ENCODE results near the gene AUTS2.
"Not testable (repeated sequence)": the region's sequence is repeated elsewhere in the genome, so short reads cannot be mapped to it uniquely, and the experiment has no call there.

The AUTS2 gene

DNA sequence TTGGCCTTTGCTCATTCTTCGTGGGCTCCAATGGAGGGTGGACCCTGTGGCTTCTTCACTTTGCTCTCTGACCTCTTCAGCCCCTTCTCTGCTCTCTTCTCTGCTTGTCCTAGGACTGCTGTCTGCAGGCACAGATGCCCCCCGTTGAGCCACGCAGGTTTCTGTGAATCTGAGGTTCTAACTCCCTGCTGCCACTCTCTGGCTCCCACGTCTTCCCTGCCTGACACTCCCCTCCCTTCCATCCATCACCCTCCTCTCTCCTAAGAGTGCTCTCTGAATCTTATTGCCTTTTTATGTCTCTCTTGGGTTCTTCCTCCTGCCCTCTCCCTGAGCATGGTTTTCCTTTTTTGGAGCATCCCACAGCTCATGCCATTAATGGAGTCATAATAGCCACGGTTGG lies 1034.1 kb downstream of the AUTS2 start:
- DNase-seq = no peak

DNA sequence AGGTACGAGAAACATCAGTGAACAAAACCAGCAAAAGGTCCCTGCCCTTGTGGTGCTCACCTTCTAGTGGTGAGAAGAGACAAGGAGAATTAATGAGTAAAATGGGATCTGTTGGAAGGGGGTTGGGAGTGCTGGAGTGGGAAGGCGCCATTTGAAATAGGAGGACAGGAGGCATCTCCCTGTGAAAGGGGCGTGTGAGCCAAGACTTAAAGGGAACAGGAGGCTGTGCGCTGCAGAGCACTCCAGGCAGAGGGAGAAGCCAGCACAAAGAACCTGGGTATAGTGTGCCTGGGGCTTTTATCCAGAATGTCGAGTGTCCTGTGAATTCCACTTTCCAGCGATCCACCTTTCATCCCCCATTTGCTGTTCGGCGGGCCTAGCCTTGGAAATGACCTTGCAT lies 1035.8 kb downstream of the AUTS2 start:
- no peak for DNase-seq

DNA sequence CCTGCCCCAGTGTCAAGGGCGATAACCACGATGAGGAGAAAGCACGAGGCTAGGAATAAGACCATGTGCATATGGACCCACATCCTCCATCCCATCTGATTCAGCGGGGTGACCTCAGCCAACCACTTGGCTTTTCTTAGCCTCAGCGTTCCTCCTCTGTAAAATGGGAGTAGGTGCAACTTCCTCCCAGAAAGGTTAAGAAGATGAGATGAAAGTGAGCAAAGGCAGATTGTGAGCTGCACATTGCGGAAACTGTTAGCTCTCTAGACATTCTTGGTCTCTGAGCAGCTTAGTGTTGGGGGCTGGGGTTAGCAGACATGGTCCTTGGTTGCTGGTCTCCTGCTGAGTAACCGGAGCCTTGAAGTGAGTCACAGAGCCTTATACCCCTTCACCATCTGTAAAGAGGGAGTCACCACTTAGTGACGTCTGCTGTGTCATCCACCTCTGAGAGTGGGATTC lies 1036.4 kb downstream of the AUTS2 start:
- DNase-seq = no peak

DNA sequence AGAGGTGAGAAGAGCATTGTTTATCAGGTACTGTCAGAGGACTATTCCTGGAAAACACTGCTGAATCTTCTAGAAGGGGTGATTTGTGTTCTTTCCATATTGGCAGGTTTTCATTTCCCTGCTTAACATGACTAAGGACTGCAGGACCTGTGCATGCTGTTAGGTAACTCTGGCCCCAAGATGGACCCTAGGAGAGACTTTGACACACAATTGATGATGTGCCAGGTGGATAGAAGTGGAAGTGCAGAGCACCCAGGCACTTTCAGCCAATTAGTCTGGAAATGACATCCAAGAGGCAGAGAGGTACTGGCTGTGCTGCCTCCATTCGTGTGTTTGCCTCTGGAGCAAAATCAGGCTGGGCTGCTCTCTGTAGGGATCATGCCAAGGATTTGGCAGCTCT lies 1037.4 kb downstream of the AUTS2 start:
- no peak for DNase-seq

DNA sequence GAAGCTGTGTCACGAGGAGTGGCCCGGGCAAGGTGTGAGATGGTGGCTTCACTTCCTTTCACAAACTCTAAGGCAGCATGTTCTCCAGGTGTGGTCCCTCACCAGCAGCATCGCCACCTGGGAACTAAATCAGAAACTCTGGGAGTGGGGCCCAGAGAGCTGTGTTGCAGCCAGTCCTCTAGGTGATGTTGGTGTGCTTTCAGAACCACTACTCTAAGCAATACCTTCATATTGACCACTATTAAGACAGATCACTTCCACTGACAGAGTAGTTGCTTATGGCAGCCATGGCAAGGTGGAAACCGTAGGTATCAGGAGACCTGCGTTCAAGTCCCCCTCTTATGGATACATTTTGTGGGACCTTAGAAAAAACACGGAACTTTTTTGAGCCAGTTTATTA lies 1037.9 kb downstream of the AUTS2 start:
- DNase-seq = no peak

DNA sequence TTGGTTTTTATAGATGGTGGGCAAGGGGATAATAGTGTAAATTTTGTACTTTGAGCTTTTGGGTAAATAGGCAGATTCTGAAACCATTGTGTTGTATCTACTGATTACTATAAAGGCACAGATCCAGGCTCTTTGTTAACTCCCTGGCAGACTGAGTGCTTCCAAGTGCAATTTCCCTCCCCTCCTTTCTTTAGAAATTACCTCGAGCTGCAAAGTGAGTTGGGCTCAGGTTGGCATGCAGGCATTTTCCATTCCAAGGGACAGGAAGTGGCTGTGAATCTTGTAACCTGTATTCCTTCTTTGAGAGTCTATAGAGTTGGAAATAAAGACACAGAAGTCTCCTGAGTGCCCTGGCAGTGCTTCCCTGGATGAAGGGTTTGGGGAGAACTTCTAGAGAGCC lies 1039.5 kb downstream of the AUTS2 start:
- no peak for DNase-seq

DNA sequence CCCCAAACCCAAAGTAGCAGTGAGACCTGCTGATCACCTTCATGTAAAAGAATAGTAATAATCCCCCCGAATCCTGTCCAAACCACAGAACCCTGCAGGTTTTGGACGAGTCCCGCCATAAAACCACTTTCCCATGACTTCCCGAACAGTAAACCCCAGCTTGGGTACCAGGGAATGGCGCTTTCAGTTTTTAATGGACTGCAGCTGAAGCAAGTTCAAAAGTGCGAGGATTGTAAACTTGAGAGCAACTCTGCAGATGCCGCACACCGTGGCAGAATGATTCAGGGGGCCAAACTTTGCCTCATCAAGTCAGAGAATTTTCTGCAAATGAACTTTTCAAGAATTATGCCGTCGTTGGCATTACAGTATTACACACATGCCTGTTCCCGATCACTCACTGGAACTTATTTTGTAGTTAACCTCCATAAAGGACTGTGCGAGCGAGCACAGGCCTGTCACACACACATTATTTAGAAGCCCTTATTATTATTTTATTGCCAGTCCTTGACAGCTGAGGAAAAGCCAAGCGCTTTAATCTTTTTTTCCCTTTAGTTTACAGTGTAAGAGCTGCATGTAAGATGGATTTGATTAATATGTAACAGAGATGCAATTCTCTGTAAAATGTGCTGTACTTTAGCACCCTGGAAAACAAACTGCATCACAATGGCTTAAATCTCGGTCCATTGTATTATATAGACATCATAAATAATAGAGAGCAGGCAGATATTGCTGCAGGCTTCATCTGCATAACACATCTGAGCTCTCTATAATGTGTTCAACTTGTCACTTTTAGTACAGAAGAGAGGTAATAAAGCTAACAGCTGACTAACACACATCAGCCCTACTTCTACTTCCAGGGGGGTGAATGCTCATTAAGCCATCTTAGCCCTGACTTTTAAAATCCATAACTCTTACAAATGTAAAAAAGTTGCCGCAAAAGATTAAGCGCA lies 1040.2 kb downstream of the AUTS2 start:
- no peak for DNase-seq

DNA sequence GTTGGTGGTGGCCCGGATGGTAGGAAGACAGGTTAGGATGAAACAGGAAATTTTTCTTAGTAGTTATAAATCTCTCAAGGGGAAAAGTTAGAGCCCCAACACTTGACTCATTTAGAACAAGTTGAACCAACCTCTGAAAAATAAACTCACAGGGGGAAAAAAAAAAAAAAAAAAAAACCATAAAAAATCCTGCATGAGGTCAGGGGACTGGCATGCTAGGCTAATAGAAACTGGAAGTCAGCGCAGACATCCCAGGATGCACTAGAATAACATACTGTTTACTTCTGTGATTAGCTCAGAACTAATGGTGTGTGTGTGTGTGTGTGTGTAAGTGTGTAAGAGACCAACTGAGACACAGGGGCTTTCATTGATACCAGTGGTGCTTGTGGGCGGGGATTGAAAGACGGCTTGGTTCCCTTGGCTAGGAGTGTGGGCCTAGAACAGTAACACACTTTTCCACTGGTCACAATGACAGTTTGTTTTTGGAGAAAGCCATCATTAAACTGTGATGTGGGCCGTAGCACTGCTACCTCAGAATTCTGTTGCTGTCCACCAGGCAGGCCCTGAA lies 1042.1 kb downstream of the AUTS2 start:
- DNase-seq = no peak

DNA sequence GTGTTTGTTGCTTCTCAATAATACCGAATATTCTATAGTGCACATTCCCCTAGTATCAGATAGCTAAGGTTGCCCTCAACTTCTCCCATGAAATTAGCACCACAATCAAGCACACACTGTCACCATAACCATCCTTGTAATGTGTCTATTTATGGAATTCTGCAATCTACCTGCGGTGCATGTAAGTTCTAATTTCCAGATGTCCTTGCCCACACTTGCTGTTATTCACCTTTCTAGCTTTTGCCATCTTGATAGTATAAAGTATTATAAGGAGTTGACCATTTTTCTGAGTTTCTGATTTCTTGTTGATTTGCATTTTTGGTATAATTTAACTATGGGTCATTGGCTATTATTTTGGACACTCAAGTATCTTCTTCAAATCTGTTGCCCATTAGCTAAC lies 1043.6 kb downstream of the AUTS2 start:
- no peak for DNase-seq

DNA sequence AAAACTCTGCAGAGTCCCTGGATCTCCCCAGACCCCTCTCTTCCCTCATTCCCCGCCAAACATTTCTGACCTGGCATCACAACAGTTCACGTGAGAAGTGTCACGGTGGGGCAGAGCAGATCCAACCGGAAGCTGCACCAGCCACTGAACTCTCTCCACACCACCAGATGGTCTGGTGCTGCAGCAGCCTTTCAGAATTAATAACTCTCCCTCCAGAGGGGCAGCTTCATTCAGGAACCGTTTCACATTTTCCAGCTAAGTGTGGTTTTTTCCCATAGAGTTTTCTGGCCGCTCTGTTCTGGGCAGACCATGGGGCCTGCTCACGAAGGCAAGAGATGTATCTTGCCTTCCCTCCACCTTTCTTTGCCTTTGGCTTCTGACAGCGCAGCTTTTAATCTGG lies 1047.0 kb downstream of the AUTS2 start:
- no peak for DNase-seq

DNA sequence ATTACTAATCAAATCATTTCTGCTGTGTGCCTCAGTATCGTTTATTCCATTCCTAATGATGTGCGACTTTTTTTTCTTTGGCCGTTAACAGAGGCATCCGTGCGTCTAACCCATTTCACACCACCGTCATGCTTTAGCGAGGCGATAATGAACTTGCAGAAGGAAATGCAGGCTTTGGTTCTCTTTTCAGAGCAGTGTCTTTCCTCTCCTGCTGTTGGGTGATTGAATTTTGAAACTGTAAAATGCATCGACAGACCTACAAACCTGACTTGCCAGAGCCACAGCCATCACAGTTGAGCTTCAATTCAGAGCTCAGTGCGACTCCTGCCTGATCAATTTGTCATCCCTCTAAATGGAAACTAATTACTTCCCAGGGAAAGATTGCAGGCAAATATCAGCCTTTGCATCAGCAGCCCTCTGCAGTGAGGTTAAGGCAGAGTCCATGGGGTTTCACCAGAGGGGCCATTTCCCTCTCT lies 1047.6 kb downstream of the AUTS2 start:
- DNase-seq = no peak

DNA sequence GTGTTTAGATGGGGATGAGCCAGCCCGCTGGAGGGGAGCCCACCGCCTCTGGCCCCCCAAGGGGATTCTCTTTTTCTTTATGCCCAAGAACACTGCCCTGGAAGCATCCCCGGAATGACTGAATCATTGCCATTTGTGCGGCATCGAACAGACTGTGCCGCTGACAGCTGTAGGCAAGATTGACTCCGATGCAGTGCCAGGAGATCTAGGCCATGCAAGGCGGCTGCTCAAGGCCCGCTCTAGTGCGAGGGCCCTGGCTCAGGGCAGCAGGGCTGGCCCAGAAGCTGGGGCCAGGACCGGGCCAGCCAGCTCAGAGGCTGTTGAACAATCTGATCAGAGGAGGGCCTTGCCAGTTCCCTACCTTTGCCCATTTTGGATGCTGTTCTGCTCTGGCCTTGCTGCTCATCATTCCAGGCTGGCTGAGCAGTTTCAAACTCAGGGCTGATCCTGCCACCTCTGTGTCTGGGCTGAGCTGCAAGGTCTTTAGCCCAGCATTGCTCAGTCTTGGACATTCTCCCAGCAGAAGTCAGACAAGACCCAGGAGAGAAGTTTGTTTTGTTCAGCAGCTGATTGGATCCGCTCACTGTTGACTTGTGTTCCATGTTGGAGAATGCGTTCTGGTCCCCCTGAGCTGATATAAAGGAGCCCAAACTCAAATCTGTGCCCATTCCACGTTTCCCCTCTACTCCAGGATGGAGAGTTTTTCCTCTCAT lies 1048.4 kb downstream of the AUTS2 start:
- no peak for DNase-seq

DNA sequence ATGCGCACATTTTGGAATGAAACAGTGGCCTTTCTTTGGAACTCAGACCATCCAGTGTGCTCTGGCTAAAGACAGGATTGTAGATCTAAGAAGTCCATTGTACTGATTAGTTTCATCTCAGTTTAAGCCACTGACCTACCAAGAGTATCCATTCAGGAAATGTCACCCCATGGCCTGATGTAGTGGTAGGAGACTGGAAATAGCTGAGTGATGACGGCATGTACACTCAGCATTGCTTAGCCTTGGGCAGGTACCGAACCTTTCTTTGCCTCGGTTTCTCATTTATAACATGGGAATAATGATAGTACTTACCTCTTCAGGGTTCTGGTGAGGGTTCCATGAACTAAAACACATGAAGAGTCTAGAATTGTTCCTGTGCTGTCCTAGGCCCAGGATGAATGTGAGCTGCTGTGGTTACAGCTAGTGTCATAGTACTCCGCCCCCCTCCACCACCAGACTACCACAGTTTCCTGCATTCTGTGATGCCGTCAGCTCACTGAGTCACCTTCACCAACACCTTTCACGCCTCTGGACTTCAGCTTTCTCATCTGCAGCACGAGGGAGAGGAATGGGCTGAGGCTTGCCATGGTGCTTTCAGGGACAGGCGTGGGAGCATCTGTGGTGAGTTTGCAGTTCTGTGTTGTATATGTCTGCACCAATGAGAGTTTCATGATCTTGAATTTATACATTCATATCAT lies 1049.7 kb downstream of the AUTS2 start:
- DNase-seq = peak; percentile 60 to 72

DNA sequence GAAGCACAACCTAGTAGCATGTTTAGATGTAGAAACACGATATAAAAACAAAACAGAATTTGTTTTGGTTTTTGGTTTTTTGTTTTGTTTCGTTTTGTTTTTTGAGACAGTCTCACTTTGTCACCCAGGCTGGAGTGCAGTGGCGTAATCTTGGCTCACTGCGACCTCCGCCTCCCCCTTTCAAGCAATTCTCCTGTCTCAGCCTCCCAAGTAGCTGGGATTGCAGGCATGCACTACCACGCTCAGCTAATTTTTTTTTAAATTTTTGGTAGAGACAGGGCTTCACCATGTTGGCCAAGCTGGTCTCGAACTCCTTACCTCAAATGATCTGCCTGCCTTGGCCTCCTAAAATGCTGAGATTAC lies 1050.2 kb downstream of the AUTS2 start:
- DNase-seq = not testable (repeated sequence)

DNA sequence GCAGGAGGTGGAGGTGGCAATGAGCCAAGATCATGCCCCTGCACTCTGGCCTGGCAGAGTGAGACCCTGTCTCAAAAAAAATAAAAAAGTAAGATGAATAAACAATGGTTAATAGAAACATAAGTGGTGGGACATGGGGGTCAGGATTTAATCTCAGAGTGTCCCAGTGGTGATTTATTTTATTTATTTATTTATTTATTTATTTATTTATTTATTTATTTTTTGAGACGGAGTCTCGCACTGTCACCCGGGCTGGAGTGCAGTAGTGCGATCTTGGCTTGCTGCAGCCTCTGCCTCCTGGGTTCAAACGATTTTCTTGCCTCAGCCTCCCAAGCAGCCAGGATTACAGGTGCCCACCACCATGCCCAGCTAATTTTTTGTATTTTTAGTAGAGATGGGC lies 1051.0 kb downstream of the AUTS2 start:
- DNase-seq = no peak

DNA sequence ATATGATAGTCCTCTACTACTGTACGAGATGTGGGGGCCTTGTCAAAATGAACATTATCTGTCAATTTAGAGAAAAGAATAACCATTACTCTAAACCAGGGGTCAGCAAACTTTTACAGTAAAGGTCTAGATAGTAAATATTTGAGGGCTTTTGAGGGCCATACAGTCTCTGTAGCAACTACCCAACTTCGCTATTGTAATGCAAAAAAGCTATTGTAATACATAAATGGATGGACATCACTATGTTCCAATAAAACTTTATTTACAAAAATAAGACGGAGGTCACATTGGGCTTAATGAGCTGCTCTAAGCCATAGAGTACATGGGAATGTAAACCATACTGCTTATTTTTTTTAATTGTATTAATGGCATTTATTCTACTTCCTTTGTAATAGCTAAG lies 1055.9 kb downstream of the AUTS2 start:
- no peak for DNase-seq

DNA sequence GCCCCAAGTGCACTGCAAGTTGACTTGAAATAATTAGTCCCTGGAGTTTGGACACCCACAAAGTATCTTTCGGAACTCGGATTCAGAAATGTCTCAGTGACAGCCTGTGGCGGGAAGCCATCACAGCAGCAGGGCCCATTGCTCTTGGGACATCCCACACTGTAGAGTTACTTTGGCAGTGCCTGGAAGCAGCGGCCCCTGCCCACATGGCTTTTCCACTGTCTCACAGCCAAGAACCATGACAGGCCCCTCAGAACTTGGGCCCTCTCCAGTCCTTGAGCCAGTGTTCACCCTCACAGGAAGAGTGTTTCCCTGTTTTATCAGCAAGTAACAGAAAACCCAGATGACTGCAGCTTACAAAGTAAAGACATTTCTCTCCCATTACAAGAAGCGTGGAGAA lies 1056.7 kb downstream of the AUTS2 start:
- DNase-seq = no peak

DNA sequence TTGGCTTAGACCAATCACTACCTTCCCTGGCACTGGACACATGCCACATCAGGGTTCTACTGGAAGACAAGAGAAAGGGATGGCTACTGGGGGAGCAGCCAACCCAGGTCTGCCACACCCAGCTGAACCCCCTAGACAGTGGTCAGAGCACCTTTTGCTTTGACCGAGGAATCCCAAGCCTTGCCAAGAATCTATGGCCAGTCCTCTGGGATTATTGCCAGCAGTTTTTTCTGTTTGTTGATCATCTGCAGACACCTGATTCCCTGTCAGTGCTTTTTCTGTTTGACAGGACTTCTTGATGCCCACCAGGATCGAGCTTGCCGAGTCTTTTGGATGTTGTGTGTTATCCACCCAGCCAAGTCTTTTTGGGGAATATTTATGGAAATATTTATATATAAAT lies 1057.4 kb downstream of the AUTS2 start:
- no peak for DNase-seq

DNA sequence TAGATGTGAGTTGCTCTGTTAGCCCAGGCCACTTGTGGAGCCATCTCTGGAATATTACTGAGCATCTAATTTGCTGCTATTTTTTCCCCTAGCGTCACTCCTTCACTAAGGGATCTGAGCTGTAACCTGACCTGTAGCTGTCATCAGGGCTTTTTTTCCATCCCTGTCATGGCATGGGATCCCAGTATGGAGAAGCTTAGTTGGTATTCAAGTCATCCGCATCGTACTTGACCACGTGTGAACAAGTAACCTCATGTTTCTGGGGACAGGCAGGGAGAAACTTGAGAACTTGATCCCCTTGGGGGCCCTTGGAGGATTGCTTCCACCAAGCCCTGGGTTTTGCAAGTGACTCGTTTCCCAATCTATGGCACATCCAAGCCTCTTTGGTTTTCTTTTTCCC lies 1059.3 kb downstream of the AUTS2 start:
- DNase-seq = no peak

DNA sequence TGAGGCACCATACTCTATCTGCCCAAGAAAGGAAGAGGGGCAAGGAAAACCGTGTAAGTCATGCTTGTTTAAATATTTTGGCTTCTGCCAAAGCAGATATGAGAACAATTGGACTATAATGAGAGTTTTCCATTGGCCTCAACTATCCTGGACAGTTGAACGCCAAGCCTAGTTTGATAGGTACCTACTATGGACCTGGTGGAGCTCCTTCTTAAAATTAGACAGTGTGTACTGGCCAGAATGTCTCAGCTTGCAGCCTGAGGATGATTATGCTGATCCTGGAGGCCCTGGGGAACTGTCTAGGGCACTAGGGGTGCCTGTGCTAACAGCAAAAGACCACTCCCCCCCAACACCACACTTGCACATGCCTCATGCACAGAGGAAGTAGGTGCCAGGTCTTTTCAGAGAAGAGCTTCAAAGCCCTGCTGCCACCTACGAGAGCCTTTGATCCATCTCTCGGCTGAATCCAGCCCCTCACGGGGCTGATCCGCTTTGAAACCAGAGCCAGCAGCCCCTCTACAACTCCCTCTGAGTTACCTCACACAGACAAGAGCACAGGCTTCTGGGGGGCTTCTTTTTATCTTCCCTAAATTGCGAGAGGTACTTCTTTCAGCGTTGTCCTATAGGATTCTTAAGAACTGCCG lies 1059.8 kb downstream of the AUTS2 start:
- no peak for DNase-seq

DNA sequence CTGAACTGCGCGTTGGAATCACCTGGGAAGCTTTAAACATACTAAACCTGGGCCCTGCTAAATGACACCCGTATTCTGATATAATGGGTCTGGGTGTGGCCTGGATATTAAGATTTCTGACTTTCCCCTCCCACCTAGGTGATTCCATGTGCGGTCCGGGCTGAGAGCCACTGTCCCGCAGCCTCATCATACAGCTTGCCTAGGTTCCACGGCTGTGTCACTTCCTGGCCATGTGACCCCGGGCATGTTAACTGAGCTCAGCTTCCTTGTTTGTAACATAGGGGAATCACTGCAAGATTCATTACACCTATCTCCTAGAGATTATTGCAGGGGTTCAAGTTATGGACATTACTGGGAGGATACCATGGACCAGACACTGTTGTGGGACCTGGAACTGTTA lies 1061.0 kb downstream of the AUTS2 start:
- no peak for DNase-seq

DNA sequence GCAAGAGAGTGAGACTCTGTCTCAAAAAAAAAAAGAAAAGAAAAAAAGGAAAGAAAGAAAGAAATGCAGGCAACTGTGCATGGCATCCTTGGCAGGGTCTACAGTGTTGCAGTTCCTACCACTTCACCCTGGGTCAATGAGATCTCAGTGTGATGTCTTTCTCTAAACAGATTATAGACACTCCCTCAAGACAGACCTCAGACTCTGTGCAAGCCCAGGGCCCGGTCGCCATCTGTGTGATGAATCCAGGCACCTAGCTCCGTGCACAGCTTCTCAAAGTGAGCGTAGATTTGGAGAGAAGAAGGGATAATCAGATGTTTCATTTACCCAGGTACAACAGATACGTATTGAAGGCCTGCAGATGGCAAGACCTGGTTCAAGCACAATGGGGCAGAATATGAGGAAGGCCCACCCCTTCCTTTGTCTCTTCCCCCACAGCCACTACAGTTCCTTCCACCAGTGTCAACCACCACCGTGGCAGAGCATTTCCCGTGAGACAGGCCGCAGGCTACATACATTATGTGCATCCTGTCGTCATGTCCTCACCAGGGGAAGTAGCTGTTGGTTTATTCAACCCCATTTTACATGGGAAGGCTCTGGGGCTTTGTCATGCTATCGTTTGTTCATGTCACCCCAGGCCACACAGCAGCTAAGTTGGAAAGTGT lies 1062.0 kb downstream of the AUTS2 start:
- DNase-seq = no peak

Data from activated CD4-positive, alpha-beta T cell treated with anti-CD3 and anti-CD28 coated beads, Interleukin-2, amount 50 U/mL, for 48 hours (primary cell).